ENCODE results near the gene KCNMA1. TPM values are rescaled to one million over a fixed set of nuclear protein-coding genes. Genes with fewer than 3 reads are reported as not detected.

Gene KCNMA1
- total and polyA plus RNA-seq, 2 donors (not counting 1 experiment from before 2014, with no cell fraction given) = 0.82 to 3.1 TPM

DNA sequence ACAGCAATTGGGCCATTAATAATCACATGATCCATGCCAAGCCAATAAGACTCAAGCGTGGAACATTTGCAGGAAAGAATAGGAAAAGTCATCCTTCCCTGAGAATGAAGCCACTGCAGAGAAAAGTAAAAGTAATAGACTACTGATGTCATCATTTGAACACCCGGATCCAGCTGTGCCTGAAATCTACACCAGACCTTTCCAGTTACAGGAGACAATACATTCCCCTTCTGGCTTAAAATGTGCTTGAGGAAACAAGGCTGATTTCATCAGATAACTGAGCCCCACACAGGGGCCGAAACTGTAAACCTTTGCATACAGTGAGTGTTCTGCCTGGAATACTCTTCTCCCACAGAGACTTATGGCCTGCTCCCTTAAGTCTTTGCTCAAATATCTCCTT is 232.8 kb downstream of the KCNMA1 start:
- no peak for ATAC-seq (ENCODE audit: low read depth)
- Mint-ChIP-seq H3K4me1 (no peaks in the 10 kb centered on the region), H3K4me3 (no peak overlapping the region), H3K27ac (no peak overlapping the region), H3K9me3 (ENCODE audit: insufficient read depth) (no peaks in the 10 kb centered on the region), H3K27me3 (peaks cover 13% of the 10 kb centered on the region)
- TF ChIP-seq, protein P1, sequence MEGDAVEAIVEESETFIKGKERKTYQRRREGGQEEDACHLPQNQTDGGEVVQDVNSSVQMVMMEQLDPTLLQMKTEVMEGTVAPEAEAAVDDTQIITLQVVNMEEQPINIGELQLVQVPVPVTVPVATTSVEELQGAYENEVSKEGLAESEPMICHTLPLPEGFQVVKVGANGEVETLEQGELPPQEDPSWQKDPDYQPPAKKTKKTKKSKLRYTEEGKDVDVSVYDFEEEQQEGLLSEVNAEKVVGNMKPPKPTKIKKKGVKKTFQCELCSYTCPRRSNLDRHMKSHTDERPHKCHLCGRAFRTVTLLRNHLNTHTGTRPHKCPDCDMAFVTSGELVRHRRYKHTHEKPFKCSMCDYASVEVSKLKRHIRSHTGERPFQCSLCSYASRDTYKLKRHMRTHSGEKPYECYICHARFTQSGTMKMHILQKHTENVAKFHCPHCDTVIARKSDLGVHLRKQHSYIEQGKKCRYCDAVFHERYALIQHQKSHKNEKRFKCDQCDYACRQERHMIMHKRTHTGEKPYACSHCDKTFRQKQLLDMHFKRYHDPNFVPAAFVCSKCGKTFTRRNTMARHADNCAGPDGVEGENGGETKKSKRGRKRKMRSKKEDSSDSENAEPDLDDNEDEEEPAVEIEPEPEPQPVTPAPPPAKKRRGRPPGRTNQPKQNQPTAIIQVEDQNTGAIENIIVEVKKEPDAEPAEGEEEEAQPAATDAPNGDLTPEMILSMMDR (IDR thresholded peaks at IDR 0.05) = no peak
- no peak for TF ChIP-seq EZH2 (IDR thresholded peaks at IDR 0.05; ENCODE audit: borderline replicate concordance, insufficient read depth, low read depth, low read length, poor library complexity, severe bottlenecking)
- Histone ChIP-seq H4K20me1 (ENCODE audit: control insufficient read depth, insufficient read depth, low read length, poor library complexity, severe bottlenecking) (no peaks in the 10 kb centered on the region), H3K79me2 (ENCODE audit: control insufficient read depth, insufficient read depth, low read length) (no peaks in the 10 kb centered on the region), H3K4me3 (ENCODE audit: control extremely low read depth in 1 of 5, extremely low read depth in 1 of 5, insufficient read depth in 1 of 5, low read depth in 2 of 5, low read length in 4 of 5) (no peak overlapping the region), H3K4me1 (ENCODE audit: control insufficient read depth in 2 of 2, insufficient read depth in 2 of 2, low read length in 2 of 2) (no peaks in the 10 kb centered on the region), H3K9me3 (ENCODE audit: control extremely low read depth in 1 of 3, control insufficient read depth in 2 of 3, insufficient read depth in 1 of 3, low read length in 2 of 3) (no peaks in the 10 kb centered on the region), H2AFZ (ENCODE audit: insufficient read depth, low read depth, low read length, poor library complexity, severe bottlenecking) (no peak overlapping the region), H3K27ac (ENCODE audit: low read length in 2 of 2) (no peak overlapping the region), H3K4me2 (replicated peaks; ENCODE audit: low read depth, low read length, poor library complexity, severe bottlenecking) (no peak overlapping the region), H3K36me3 (replicated peaks in 1 of 2; ENCODE audit: control extremely low read depth in 1 of 2, control insufficient read depth in 1 of 2, extremely low read depth in 1 of 2, insufficient read depth in 2 of 2, low read length in 1 of 2) (no peaks in the 10 kb centered on the region), H3K27me3 (replicated peaks in 1 of 4; ENCODE audit: control extremely low read depth in 1 of 4, control insufficient read depth in 3 of 4, insufficient read depth in 4 of 4, low read length in 3 of 4) (peaks cover 0 to 2% (median 0%) of the 10 kb centered on the region in 4 experiments), H3K9ac (ENCODE audit: low read length) (no peak overlapping the region)
- ChIA-PET CTCF (no interaction called here), POLR2A (no interaction called here)
- DNase-seq = no peak
- 50% methylated on average over 2 of the region's 3 CpGs for WGBS (ENCODE audit: insufficient coverage)
- intact Hi-C loops (cut with micrococcal nuclease) = no loop called here

DNA sequence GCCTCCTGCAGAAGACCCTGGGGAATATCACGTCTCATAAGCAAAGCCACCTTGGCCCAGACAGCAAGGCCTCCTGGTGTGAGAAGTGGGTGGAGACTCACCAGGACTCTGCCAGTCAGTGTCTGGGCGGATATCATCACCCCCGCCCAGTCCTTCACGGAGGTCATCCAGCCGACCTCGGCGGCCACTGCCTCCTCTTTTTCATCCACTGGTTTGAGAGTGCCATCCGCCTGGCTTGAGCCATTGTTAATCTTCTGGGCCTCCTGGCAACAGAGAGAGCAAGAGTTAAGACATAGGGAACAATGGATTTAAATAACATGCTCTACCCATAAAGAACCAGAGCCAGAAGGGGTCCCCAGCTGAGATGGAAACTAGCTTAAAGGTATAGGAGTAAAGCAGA is 233.8 kb downstream of the KCNMA1 start:
- H4K20me1 ChIP-seq (ENCODE audit: control insufficient read depth, insufficient read depth, low read length, poor library complexity, severe bottlenecking) = no peaks in the 10 kb centered on the region
- H3K4me2 ChIP-seq (replicated peaks; ENCODE audit: low read depth, low read length, poor library complexity, severe bottlenecking) = no peak overlapping the region
- no peak for ATAC-seq (ENCODE audit: low read depth)
- no peaks in the 10 kb centered on the region for H3K9me3 ChIP-seq (ENCODE audit: control extremely low read depth in 1 of 3, control insufficient read depth in 2 of 3, insufficient read depth in 1 of 3, low read length in 2 of 3)
- H2AFZ ChIP-seq (ENCODE audit: insufficient read depth, low read depth, low read length, poor library complexity, severe bottlenecking) = no peak overlapping the region
- 100% methylated on average over 1 of the region's 8 CpGs for WGBS (ENCODE audit: insufficient coverage)
- no peak overlapping the region for H3K27ac ChIP-seq (ENCODE audit: low read length in 2 of 2)
- H3K27me3 Mint-ChIP-seq = peaks cover 9% of the 10 kb centered on the region
- H3K79me2 ChIP-seq (ENCODE audit: control insufficient read depth, insufficient read depth, low read length) = no peaks in the 10 kb centered on the region
- ChIA-PET POLR2A (no interaction called here), CTCF (no interaction called here)
- H3K4me3 Mint-ChIP-seq = no peak overlapping the region
- no peak for TF ChIP-seq EZH2 (IDR thresholded peaks at IDR 0.05; ENCODE audit: borderline replicate concordance, insufficient read depth, low read depth, low read length, poor library complexity, severe bottlenecking)
- TF ChIP-seq, protein P1 (IDR thresholded peaks at IDR 0.05) = no peak
- no peak overlapping the region for H3K9ac ChIP-seq (ENCODE audit: low read length)
- H3K27ac Mint-ChIP-seq = no peak overlapping the region
- H3K4me1 ChIP-seq (ENCODE audit: control insufficient read depth in 2 of 2, insufficient read depth in 2 of 2, low read length in 2 of 2) = no peaks in the 10 kb centered on the region
- no peaks in the 10 kb centered on the region for H3K9me3 Mint-ChIP-seq (ENCODE audit: insufficient read depth)
- no peak overlapping the region for H3K4me3 ChIP-seq (ENCODE audit: control extremely low read depth in 1 of 5, extremely low read depth in 1 of 5, insufficient read depth in 1 of 5, low read depth in 2 of 5, low read length in 4 of 5)
- H3K36me3 ChIP-seq (replicated peaks in 1 of 2; ENCODE audit: control extremely low read depth in 1 of 2, control insufficient read depth in 1 of 2, extremely low read depth in 1 of 2, insufficient read depth in 2 of 2, low read length in 1 of 2) = no peaks in the 10 kb centered on the region
- intact Hi-C loops (cut with micrococcal nuclease) = no loop called here
- DNase-seq = no peak
- H3K27me3 ChIP-seq (replicated peaks in 1 of 4; ENCODE audit: control extremely low read depth in 1 of 4, control insufficient read depth in 3 of 4, insufficient read depth in 4 of 4, low read length in 3 of 4) = peaks cover 0 to 2% (median 0%) of the 10 kb centered on the region in 4 experiments
- no peaks in the 10 kb centered on the region for H3K4me1 Mint-ChIP-seq

All from B cell (primary cell).